ENCODE measurements around the gene NCAN.

- TF ChIP-seq YY1 (IDR thresholded peaks at IDR 0.05; ENCODE audit: low read depth) (no peak), REST (IDR thresholded peaks at IDR 0.05; ENCODE audit: low read depth) (no peak), TAF1 (IDR thresholded peaks at IDR 0.05; ENCODE audit: low read depth) (no peak), TEAD4 (IDR thresholded peaks at IDR 0.05) (no peak), ZBTB7A (IDR thresholded peaks at IDR 0.05; ENCODE audit: low read depth) (no peak), FOXM1 (IDR thresholded peaks at IDR 0.05; ENCODE audit: borderline replicate concordance, low read depth) (no peak), EGR1 (IDR thresholded peaks at IDR 0.05) (no peak), NFIC (IDR thresholded peaks at IDR 0.05) (no peak), CEBPB (IDR thresholded peaks at IDR 0.05) (no peak), MAX (IDR thresholded peaks at IDR 0.05) (no peak), RAD21 (IDR thresholded peaks at IDR 0.05; ENCODE audit: low read depth) (no peak), USF1 (IDR thresholded peaks at IDR 0.05) (no peak)
Measured at GRCh38 chr19:19204181-19204580, 7.6 kb upstream of the NCAN start.
